ENCODE results near the gene TBKBP1.
"Not testable (repeated sequence)": the region's sequence is repeated elsewhere in the genome, so short reads cannot be mapped to it uniquely, and the experiment has no call there.

Gene TBKBP1

DNA sequence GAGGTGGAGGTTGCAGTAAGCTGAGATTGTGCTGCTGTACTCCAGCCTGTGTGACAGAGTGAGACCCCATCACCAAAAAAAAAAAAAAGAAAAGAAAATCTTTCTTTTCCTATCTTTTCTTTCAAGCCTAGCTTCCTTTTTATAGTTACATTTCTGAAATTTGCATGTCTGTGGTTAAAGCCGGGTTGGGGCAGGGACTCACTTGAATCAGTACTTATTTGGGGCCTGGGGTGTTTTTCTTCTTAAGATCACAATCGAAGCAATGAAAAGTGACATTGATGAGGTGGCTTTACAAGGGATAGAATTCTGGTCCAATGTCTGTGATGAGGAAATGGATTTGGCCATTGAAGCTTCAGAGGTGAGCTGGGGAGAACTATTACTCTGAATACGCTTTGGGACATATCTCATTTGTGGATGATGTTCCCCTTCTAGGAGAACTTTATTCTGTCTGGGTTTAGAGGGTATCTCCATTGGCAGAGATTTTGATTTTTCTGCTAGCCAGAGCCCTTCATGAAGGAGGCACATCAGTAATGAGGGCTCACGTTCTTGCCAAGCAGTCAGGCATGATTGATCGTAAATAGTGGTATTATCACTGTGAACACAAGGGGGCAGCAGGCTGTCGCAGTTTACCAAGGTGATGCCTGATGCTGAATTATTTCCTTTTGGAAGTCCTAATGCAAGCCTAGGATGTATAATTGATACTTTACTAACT, 29.9 kb upstream of the TBKBP1 start:
- Histone ChIP-seq H3K27me3 (ENCODE audit: control insufficient read depth in 1 of 2, insufficient read depth in 2 of 2, low read length in 2 of 2) (no peaks in the 10 kb centered on the region), H3K4me3 (ENCODE audit: low read depth in 1 of 2, low read length in 2 of 2) (no peak overlapping the region), H3K9me3 (ENCODE audit: low read length) (no peaks in the 10 kb centered on the region), H3K36me3 (ENCODE audit: insufficient read depth, low read length) (peaks cover 68% of the 10 kb centered on the region), H3K4me1 (ENCODE audit: insufficient read depth, low read length) (peaks cover 12% of the 10 kb centered on the region), H3K9ac (ENCODE audit: low read length) (no peak overlapping the region), H3K27ac (ENCODE audit: low read depth, low read length) (no peak overlapping the region)

DNA sequence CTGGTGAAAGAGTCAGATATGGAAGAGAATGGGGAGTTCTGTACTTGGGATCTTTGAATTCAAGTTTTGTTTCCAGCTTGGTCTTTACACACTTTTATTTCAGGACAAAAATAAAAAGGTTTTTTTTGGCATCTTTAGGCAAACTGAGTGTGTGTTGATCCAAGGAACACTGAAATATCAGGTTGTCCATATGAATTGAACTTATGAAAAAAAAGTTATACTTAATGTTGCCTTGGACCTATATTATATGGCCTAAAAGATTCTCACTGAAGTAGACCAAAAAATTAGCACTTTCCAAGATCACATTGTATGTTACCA, 29.4 kb upstream of the TBKBP1 start:
- Histone ChIP-seq H3K9me3 (ENCODE audit: low read length) (no peaks in the 10 kb centered on the region), H3K9ac (ENCODE audit: low read length) (no peak overlapping the region), H3K36me3 (ENCODE audit: insufficient read depth, low read length) (peaks cover 73% of the 10 kb centered on the region), H3K27ac (ENCODE audit: low read depth, low read length) (no peak overlapping the region), H3K27me3 (ENCODE audit: control insufficient read depth in 1 of 2, insufficient read depth in 2 of 2, low read length in 2 of 2) (no peaks in the 10 kb centered on the region), H3K4me1 (ENCODE audit: insufficient read depth, low read length) (peaks cover 12% of the 10 kb centered on the region), H3K4me3 (ENCODE audit: low read depth in 1 of 2, low read length in 2 of 2) (no peak overlapping the region)

DNA sequence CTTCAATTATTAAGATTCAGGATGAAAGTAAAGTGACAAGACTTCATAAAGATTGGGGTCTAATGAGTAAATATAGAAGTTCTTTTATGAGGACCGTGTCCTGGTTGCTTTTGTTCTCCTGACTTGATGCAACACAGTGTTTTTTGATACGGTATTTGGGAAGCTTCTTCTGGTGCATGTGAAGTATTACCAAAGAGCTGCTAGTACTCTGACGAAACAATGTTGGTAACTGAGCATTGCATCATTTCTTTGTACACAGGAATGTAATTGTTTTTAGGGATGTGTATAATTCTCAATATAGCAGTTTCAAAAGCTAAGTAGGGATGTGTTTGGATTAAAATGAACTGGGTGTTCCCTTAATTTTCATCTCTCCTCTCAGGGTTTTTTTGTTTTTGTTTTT, 28.3 kb upstream of the TBKBP1 start:
- peaks cover 80% of the 10 kb centered on the region for H3K36me3 ChIP-seq (ENCODE audit: insufficient read depth, low read length)
- no peak overlapping the region for H3K27ac ChIP-seq (ENCODE audit: low read depth, low read length)
- H3K27me3 ChIP-seq (ENCODE audit: control insufficient read depth in 1 of 2, insufficient read depth in 2 of 2, low read length in 2 of 2), result no peaks in the 10 kb centered on the region
- no peaks in the 10 kb centered on the region for H3K9me3 ChIP-seq (ENCODE audit: low read length)
- H3K4me1 ChIP-seq (ENCODE audit: insufficient read depth, low read length), result peaks cover 4% of the 10 kb centered on the region
- no peak overlapping the region for H3K9ac ChIP-seq (ENCODE audit: low read length)
- H3K4me3 ChIP-seq (ENCODE audit: low read depth in 1 of 2, low read length in 2 of 2), result no peak overlapping the region

DNA sequence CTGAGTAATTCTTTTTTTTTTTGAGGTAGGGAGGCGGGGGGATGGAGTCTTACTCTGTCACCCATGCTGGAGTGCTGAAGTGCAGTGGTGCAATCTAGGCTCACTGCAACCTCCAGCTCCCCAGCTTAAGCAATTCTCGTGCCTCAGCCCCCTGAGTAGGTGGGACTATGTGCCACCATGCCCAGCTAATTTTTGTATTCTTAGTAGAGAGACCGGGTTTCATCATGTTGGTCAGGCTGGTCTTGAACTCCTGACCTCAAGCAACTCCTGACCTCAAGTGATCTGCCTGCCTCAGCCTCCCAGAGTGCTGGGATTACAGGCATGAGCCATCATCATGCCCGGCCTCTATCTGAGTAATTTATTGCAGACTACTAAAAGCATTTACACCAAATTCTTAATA, 24.9 kb upstream of the TBKBP1 start:
- Histone ChIP-seq H3K27me3 (ENCODE audit: control insufficient read depth in 1 of 2, insufficient read depth in 2 of 2, low read length in 2 of 2) (no peaks in the 10 kb centered on the region), H3K36me3 (ENCODE audit: insufficient read depth, low read length) (peaks cover 81% of the 10 kb centered on the region), H3K4me1 (ENCODE audit: insufficient read depth, low read length) (no peaks in the 10 kb centered on the region), H3K9ac (ENCODE audit: low read length) (no peak overlapping the region), H3K9me3 (ENCODE audit: low read length) (no peaks in the 10 kb centered on the region), H3K27ac (ENCODE audit: low read depth, low read length) (no peak overlapping the region), H3K4me3 (ENCODE audit: low read depth in 1 of 2, low read length in 2 of 2) (no peak overlapping the region)

DNA sequence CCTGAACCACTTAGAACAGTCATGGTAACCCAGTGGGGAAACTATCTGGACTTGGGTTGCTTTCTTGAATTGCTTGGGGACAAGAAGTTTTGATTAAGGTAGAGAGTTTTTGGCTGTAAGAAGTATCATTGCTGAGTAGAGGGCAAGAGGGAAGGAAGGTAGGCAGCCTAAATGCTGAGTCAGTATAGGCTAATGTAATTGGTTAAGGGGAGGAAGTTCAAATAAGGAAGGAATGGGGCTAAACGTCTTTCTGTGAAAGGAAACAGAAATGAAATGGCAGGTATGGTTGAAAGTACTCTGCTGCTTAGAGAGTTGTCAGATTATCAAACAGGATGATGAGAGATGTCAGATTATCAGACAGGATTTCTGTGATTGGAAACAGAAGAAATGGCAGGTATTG, 23.9 kb upstream of the TBKBP1 start:
- H3K36me3 ChIP-seq (ENCODE audit: insufficient read depth, low read length), result peaks cover 81% of the 10 kb centered on the region
- H3K4me1 ChIP-seq (ENCODE audit: insufficient read depth, low read length), result no peaks in the 10 kb centered on the region
- no peak overlapping the region for H3K27ac ChIP-seq (ENCODE audit: low read depth, low read length)
- H3K9ac ChIP-seq (ENCODE audit: low read length), result no peak overlapping the region
- no peaks in the 10 kb centered on the region for H3K9me3 ChIP-seq (ENCODE audit: low read length)
- no peak overlapping the region for H3K4me3 ChIP-seq (ENCODE audit: low read depth in 1 of 2, low read length in 2 of 2)
- H3K27me3 ChIP-seq (ENCODE audit: control insufficient read depth in 1 of 2, insufficient read depth in 2 of 2, low read length in 2 of 2), result no peaks in the 10 kb centered on the region

DNA sequence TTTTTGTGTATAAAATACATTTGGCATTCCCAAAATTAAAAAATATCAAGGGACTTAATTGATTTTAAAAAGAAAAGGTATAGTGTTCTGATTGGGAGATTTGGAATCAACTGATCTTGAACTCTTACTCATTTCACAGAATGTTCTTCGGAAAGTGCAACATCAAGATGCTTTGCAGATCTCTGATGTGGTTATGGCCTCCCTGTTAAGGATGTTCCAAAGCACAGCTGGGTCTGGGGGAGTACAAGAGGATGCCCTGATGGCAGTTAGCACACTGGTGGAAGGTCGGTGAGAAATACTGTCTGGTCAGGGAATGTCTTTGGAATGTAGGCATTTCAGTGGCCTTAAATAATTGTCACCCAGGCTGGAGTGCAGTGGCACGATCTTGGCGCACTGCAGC, 19.5 kb upstream of the TBKBP1 start:
- Histone ChIP-seq H3K4me1 (ENCODE audit: insufficient read depth, low read length) (no peaks in the 10 kb centered on the region), H3K9ac (ENCODE audit: low read length) (no peak overlapping the region), H3K4me3 (ENCODE audit: low read depth in 1 of 2, low read length in 2 of 2) (no peak overlapping the region), H3K9me3 (ENCODE audit: low read length) (no peaks in the 10 kb centered on the region), H3K27ac (ENCODE audit: low read depth, low read length) (no peak overlapping the region), H3K27me3 (ENCODE audit: control insufficient read depth in 1 of 2, insufficient read depth in 2 of 2, low read length in 2 of 2) (no peaks in the 10 kb centered on the region), H3K36me3 (ENCODE audit: insufficient read depth, low read length) (peaks cover 94% of the 10 kb centered on the region)

DNA sequence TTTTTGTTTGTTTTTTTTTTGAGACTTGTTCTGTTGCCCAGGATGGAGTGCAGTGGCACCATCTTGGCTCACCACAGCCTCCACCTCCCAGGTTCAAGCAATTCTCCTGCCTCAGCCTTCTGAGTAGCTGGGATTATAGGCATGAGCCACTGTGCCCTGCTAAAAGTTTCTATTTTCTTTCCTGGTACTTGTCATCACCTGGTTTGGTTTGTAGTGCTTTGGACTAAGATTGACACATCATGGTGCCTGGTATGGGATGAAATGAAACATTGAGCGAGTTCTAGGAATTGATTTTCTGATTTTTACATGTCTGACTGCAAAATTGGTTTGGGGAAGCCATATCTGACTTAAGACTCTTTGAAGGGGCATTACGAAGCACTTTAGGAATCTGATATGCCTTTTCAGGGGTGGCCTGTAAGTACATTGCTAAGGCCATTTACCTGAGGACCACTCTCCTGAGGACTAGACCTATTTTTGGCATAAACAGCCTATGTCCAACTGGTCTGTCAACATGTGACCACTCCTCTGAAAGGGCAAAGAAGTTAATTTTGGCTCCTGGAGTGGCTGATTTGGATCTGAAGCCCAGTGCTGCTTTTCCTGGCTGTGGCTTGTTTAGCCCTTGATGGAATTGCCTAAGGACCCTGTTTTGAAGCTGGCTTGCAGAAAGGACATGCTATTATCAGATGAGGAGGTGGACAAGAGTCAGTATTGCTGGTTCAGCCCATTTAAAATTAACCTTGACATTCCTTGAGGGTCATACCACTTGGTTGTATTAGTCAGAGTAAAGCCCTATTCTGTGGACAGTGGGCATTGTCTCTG, 18.4 kb upstream of the TBKBP1 start:
- Histone ChIP-seq H3K4me3 (ENCODE audit: low read depth in 1 of 2, low read length in 2 of 2) (no peak overlapping the region), H3K27me3 (ENCODE audit: control insufficient read depth in 1 of 2, insufficient read depth in 2 of 2, low read length in 2 of 2) (no peaks in the 10 kb centered on the region), H3K27ac (ENCODE audit: low read depth, low read length) (no peak overlapping the region), H3K9ac (ENCODE audit: low read length) (no peak overlapping the region), H3K4me1 (ENCODE audit: insufficient read depth, low read length) (no peaks in the 10 kb centered on the region), H3K36me3 (ENCODE audit: insufficient read depth, low read length) (peaks cover 94% of the 10 kb centered on the region), H3K9me3 (ENCODE audit: low read length) (no peaks in the 10 kb centered on the region)

DNA sequence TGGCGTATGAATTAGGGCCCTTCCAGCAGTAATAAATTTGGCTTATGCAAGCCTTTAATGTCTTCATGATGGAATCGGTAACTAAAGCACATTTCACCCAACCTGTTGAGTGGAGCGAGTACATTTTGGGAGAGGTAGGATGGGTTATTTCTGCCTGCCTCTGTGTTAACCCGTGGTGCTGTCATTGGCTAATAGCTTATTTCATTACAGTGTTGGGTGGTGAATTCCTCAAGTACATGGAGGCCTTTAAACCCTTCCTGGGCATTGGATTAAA, 17.8 kb upstream of the TBKBP1 start:
- Histone ChIP-seq H3K9ac (ENCODE audit: low read length) (no peak overlapping the region), H3K4me3 (ENCODE audit: low read depth in 1 of 2, low read length in 2 of 2) (no peak overlapping the region), H3K4me1 (ENCODE audit: insufficient read depth, low read length) (no peaks in the 10 kb centered on the region), H3K27me3 (ENCODE audit: control insufficient read depth in 1 of 2, insufficient read depth in 2 of 2, low read length in 2 of 2) (no peaks in the 10 kb centered on the region), H3K36me3 (ENCODE audit: insufficient read depth, low read length) (peaks cover 92% of the 10 kb centered on the region), H3K27ac (ENCODE audit: low read depth, low read length) (no peak overlapping the region), H3K9me3 (ENCODE audit: low read length) (no peaks in the 10 kb centered on the region)

DNA sequence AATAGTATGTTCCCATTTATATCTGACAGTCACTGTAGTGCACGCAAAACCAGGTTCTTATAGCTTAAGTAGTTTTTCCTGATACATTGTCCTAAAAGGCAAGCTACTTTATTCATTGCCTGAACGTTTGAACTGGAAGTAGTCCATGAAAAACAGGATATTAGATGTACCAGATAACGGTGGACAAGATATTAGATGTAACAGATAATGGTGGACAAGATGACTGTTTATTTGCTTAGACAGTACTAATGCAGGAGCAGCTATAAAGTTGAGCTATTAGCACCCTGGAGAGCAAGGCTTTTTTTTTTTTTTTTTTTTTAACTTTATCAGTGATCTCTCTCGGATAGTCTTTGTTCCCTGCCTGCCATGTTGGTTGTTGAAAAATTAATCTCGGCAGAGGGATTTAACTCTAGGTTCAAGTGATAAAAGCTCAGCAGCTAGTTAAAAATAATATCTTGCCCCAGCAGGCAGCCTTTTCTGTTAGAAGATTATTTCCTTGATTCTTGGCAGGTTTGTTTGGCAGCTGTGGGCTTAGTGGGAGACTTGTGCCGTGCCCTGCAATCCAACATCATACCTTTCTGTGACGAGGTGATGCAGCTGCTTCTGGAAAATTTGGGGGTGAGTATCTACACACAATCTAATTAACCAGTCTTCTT, 17.3 kb upstream of the TBKBP1 start:
- Histone ChIP-seq H3K27ac (ENCODE audit: low read depth, low read length) (no peak overlapping the region), H3K9me3 (ENCODE audit: low read length) (no peaks in the 10 kb centered on the region), H3K9ac (ENCODE audit: low read length) (no peak overlapping the region), H3K4me1 (ENCODE audit: insufficient read depth, low read length) (no peaks in the 10 kb centered on the region), H3K4me3 (ENCODE audit: low read depth in 1 of 2, low read length in 2 of 2) (no peak overlapping the region), H3K27me3 (ENCODE audit: control insufficient read depth in 1 of 2, insufficient read depth in 2 of 2, low read length in 2 of 2) (no peaks in the 10 kb centered on the region), H3K36me3 (ENCODE audit: insufficient read depth, low read length) (peaks cover 90% of the 10 kb centered on the region)

DNA sequence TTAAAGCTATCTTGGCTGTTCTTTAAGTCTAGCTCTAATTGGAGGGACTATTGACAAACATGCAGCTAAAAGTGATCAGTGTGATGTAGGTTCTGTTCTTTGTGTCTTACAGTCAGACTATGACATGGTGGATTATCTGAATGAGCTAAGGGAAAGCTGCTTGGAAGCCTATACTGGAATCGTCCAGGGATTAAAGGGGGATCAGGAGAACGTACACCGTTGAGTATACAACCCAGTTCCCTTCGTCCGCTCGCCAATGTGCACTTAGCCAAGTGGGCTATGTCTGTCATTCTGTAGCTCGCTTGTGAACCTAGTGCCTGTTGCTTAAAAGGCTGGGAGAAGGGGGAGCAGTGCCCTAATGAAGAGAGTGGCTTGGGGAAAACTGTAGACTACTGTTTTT, 15.8 kb upstream of the TBKBP1 start:
- Histone ChIP-seq H3K36me3 (ENCODE audit: insufficient read depth, low read length) (peaks cover 87% of the 10 kb centered on the region), H3K27ac (ENCODE audit: low read depth, low read length) (no peak overlapping the region), H3K9me3 (ENCODE audit: low read length) (no peaks in the 10 kb centered on the region), H3K27me3 (ENCODE audit: control insufficient read depth in 1 of 2, insufficient read depth in 2 of 2, low read length in 2 of 2) (no peaks in the 10 kb centered on the region), H3K4me1 (ENCODE audit: insufficient read depth, low read length) (no peaks in the 10 kb centered on the region), H3K9ac (ENCODE audit: low read length) (no peak overlapping the region), H3K4me3 (ENCODE audit: low read depth in 1 of 2, low read length in 2 of 2) (no peak overlapping the region)

DNA sequence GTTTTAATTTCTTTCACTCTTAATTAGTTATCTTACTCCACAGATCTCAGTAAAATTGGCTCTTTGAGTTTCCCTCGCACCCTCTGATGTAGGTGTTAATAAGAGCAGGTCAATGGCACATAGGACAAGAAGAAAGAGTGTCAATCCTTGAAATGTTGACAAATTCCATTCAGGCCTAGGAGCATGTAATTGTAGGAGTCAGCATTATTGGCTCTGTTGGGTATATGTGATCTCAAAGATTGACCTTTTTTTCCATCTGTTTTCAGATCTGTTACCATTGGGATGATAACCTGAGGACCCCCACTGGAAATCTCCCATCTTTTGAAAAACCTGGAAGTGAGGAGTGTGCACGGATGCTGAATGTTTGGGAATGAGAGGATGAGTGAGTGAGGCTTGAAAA, 11.8 kb upstream of the TBKBP1 start:
- Histone ChIP-seq H3K27ac (ENCODE audit: low read depth, low read length) (no peak overlapping the region), H3K36me3 (ENCODE audit: insufficient read depth, low read length) (peaks cover 60% of the 10 kb centered on the region), H3K4me1 (ENCODE audit: insufficient read depth, low read length) (peaks cover 4% of the 10 kb centered on the region), H3K27me3 (ENCODE audit: control insufficient read depth in 1 of 2, insufficient read depth in 2 of 2, low read length in 2 of 2) (no peaks in the 10 kb centered on the region), H3K4me3 (ENCODE audit: low read depth in 1 of 2, low read length in 2 of 2) (no peak overlapping the region), H3K9me3 (ENCODE audit: low read length) (no peaks in the 10 kb centered on the region), H3K9ac (ENCODE audit: low read length) (no peak overlapping the region)

DNA sequence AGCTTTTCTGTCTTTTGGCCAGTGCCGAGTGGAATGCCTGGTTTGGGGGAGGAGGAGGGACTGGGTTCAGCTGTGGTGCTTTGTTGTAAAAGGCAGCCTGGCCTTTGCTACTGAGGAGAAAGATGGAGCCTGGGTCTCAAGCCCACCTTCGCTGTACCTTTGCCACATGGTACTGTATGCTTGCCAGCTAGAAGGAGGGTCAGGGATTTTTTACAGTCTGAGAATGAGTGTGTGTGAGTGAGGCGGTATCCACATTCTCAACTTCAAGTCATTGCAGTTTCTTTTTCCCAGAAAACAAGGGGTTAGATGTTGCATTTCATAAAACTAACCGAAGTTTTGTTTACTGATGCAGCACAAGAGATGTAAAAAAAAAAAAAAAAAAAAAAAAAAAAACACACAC, 11.2 kb upstream of the TBKBP1 start:
- not testable (repeated sequence) for H3K9ac ChIP-seq (ENCODE audit: low read length); H3K4me1 ChIP-seq (ENCODE audit: insufficient read depth, low read length); H3K9me3 ChIP-seq (ENCODE audit: low read length); H3K27ac ChIP-seq (ENCODE audit: low read depth, low read length); H3K27me3 ChIP-seq (ENCODE audit: control insufficient read depth in 1 of 2, insufficient read depth in 2 of 2, low read length in 2 of 2); H3K4me3 ChIP-seq (ENCODE audit: low read depth in 1 of 2, low read length in 2 of 2)
- peaks cover 55% of the 10 kb centered on the region for H3K36me3 ChIP-seq (ENCODE audit: insufficient read depth, low read length)

Data from muscle layer of colon (tissue), 2 donors.